Keratinocyte (primary cell): ENCODE data around the gene SLC22A12.

Source experiments
- CTCF ChIP-seq, 3 experiments: IDR thresholded peaks in 1 of 3; conservative IDR thresholded peaks in 1 of 3; optimal IDR thresholded peaks in 1 of 3; 2 replicates in 2 of 3; 3 replicates in 1 of 3; pipeline versions ENCODE3 to v1.5.1; 2011; ENCODE audit warnings: low read length in 3 of 3, mild to moderate bottlenecking in 3 of 3, moderate library complexity in 2 of 3, control low read depth in 1 of 3, inconsistent platforms in 1 of 3; ENCODE audit not compliant: insufficient read depth in 2 of 3; ENCODE audit errors: extremely low read depth in 1 of 3
- EZH2 ChIP-seq: IDR thresholded peaks from one replicate; pipeline ENCODE4 v1.6.1; 2012; ENCODE audit warnings: inconsistent platforms, mild to moderate bottlenecking, low read length, moderate library complexity

GRCh38 chr11:64632654-64633053 is 41.6 kb downstream of the SLC22A12 start:
- TF ChIP-seq CTCF (optimal IDR thresholded peaks at IDR 0.05 in 1 of 3, IDR thresholded peaks at IDR 0.05 in 1 of 3, conservative IDR thresholded peaks at IDR 0.05 in 1 of 3; ENCODE audit: extremely low read depth in 1 of 3, insufficient read depth in 2 of 3, low read length in 3 of 3) (no peak), EZH2 (no peak)
